ENCODE results near the gene POU2F1.

GRCh38 chr1:167199656-167200055 lies 21.0 kb upstream of the POU2F1 start:
- TF ChIP-seq, protein P1, sequence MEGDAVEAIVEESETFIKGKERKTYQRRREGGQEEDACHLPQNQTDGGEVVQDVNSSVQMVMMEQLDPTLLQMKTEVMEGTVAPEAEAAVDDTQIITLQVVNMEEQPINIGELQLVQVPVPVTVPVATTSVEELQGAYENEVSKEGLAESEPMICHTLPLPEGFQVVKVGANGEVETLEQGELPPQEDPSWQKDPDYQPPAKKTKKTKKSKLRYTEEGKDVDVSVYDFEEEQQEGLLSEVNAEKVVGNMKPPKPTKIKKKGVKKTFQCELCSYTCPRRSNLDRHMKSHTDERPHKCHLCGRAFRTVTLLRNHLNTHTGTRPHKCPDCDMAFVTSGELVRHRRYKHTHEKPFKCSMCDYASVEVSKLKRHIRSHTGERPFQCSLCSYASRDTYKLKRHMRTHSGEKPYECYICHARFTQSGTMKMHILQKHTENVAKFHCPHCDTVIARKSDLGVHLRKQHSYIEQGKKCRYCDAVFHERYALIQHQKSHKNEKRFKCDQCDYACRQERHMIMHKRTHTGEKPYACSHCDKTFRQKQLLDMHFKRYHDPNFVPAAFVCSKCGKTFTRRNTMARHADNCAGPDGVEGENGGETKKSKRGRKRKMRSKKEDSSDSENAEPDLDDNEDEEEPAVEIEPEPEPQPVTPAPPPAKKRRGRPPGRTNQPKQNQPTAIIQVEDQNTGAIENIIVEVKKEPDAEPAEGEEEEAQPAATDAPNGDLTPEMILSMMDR (IDR thresholded peaks at IDR 0.05; ENCODE audit: extremely low read depth in 1 of 2, insufficient read depth in 1 of 2, low read depth in 1 of 2, low read length in 2 of 2): no peak
- TF ChIP-seq EZH2 (IDR thresholded peaks at IDR 0.05; ENCODE audit: borderline replicate concordance, low read depth, low read length, severe bottlenecking) (no peak), POLR2AphosphoS5 (IDR thresholded peaks at IDR 0.05; ENCODE audit: insufficient read depth, low read depth, low read length) (no peak), FOS (IDR thresholded peaks at IDR 0.05; ENCODE audit: borderline replicate concordance, insufficient read depth, low read length) (no peak), POLR2A (IDR thresholded peaks at IDR 0.05; ENCODE audit: low read depth, low read length) (no peak), MYC (IDR thresholded peaks at IDR 0.05; ENCODE audit: low read depth, low read length) (no peak), MAX (IDR thresholded peaks at IDR 0.05; ENCODE audit: insufficient read depth, insufficient read length) (no peak)
